NCI-H1694 treated with DMSO at 0.1 percent for 48 hours (cell line): ENCODE measurements around the gene ATG9B.
A peak's percentile ranks its signal among the peaks of the same experiment; 100 is the strongest.

Experiments used
- DNase-seq: peaks from one replicate; lab custom pipeline; 2025; lab: John Stamatoyannopoulos, UW

Gene ATG9B

GRCh38 chr7:150979713-150980390 is 44.4 kb downstream of the ATG9B start:
- DNase-seq: no peak

GRCh38 chr7:150978126-150978789 is 46.0 kb downstream of the ATG9B start, which contains the start of gene KCNH2:
Gene KCNH2, minus strand, starts transcription at chr7:150978321. Its CDS starts 408 bp downstream, at chr7:150977913.
- peak; percentile 80 for DNase-seq

GRCh38 chr7:150977382-150978125 is 46.7 kb downstream of the ATG9B start:
- DNase-seq: no peak

- DNase-seq: peak; percentile 33
Observed at GRCh38 chr7:150976529-150977381, 47.5 kb downstream of the ATG9B start.

GRCh38 chr7:150975536-150976319 is 48.6 kb downstream of the ATG9B start:
- no peak for DNase-seq

- no peak for DNase-seq
Observed at GRCh38 chr7:150974468-150975391, 49.6 kb downstream of the ATG9B start.

- DNase-seq: no peak
Observed at GRCh38 chr7:150973571-150974451, 50.5 kb downstream of the ATG9B start.

GRCh38 chr7:150972741-150973140 is 51.6 kb downstream of the ATG9B start:
- DNase-seq: no peak

GRCh38 chr7:150972023-150972468 is 52.2 kb downstream of the ATG9B start:
- DNase-seq: peak; percentile 90

- peak; percentile 31 for DNase-seq
Observed at GRCh38 chr7:150971242-150972022, 52.9 kb downstream of the ATG9B start.

- DNase-seq: no peak
Observed at GRCh38 chr7:150970424-150970823, 53.9 kb downstream of the ATG9B start.

- peak; percentile 89 for DNase-seq
Observed at GRCh38 chr7:150969475-150969874, 54.8 kb downstream of the ATG9B start.

- DNase-seq: peak; percentile 14
Observed at GRCh38 chr7:150968734-150969372, 55.4 kb downstream of the ATG9B start.

- no peak for DNase-seq
Observed at GRCh38 chr7:150968056-150968733, 56.1 kb downstream of the ATG9B start.

GRCh38 chr7:150967349-150967748 is 56.9 kb downstream of the ATG9B start:
- peak; percentile 54 for DNase-seq

GRCh38 chr7:150966002-150966401 is 58.3 kb downstream of the ATG9B start:
- no peak for DNase-seq

GRCh38 chr7:150965273-150965830 is 58.9 kb downstream of the ATG9B start:
- no peak for DNase-seq
